ENCODE measurements around the gene STYK1.

STYK1 gene, protein sequence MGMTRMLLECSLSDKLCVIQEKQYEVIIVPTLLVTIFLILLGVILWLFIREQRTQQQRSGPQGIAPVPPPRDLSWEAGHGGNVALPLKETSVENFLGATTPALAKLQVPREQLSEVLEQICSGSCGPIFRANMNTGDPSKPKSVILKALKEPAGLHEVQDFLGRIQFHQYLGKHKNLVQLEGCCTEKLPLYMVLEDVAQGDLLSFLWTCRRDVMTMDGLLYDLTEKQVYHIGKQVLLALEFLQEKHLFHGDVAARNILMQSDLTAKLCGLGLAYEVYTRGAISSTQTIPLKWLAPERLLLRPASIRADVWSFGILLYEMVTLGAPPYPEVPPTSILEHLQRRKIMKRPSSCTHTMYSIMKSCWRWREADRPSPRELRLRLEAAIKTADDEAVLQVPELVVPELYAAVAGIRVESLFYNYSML

DNA sequence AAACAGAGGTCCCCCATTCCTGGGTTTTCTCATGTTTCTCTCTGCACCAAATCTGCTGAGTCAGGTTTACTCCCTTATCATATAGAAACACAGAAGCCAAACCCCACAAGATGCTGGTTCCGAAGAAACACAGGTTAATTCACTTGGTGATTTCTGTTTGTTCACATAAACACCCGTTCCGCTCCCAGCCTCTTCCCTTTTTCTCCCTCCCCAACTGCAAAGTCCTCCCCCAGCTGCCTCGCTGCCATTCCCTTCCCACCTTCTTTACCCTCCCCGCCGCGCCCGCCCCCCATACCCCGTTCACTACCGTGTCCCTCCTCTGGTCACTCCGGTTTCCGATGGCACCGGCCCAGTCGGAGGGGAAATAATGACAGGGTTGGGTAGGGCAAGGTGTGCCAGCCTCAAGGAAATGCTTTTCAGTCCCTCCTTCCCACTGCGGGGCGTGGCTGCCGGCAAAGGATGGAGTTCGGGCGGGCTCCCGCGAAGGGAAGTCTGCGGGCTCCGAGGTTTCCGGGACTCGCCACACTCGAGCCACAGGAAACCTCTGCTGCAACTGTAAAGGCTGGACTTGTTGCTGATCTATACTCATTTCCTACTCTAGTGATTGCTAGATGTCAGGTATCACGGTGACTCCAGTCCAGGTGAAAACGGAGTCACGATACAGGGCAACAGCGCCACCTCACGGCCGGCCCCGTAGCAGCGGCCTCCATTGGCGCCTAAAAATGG, at the start of gene STYK1:
Gene STYK1 (minus strand): TSS at position 394 of the 726 bp plus-strand sequence. CDS start 39,434 bp downstream, outside the sequence.
- DNase-seq: no peak

DNA sequence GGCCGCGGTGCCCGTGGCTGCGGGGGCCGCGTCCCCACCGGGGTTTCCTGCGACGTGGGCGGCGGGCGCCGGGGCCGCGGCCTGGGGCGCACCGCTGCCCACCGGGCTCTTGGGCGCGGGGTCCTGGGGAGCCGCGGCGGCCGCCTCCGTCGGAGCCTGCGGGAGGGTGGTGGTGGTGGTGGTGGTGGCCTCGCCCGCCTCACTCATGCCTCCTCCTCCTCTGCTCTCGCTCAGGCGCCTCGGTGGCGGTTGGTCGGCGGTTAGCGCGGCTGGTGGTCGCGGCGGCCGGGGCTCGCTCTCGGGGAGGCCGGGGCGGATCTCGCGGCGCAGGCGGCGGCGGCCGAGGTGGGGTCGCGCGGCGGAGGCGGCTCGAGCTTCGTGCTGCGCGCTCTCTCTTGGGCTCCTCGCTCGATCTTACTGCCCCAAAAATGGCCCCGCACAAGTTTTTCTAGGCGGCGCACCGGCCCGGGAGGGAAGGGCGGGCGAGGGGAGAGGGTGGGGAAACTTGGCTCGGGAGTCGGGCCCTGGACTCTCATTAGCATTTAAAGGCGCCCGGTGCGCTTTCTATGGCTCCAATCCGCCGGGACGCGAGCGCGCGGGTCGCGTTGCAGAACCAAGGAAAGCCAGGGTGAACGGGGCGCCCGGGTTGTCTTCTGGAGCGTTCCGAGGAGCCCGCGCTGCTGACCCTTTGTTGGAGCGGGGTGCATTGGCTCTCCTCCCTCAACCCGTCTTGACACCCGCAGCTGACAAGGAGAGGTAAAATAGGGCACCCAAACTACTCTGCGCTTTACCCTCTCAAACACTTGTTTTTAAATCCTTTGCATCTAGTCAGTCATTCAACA, 49.3 kb upstream of the STYK1 start, which contains the start of gene YBX3:
Gene YBX3 (minus strand): TSS at position 419 of the 842 bp plus-strand sequence. CDS start 212 bp downstream, at position 207.
- DNase-seq: no peak

DNA sequence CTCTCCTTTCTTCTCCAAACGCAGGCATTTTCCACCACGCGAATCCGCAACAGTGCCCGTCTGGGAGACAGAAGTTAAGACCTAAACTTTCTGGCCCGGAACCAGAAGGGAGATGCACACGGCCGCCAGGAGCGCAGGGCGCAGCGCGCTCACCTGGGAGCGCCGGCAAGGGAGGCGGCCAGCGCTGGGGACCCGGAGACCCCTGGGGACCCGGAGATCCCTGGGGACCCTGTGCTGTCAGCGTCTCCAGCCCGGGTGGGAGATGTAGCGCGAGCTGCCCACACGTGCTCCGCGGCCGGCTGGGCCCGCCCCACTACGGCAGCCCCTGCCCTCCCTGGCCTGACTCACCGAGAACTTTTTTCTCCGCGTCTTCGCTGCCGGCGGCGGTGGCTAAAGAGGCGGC, 48.7 kb upstream of the STYK1 start:
- no peak for DNase-seq

DNA sequence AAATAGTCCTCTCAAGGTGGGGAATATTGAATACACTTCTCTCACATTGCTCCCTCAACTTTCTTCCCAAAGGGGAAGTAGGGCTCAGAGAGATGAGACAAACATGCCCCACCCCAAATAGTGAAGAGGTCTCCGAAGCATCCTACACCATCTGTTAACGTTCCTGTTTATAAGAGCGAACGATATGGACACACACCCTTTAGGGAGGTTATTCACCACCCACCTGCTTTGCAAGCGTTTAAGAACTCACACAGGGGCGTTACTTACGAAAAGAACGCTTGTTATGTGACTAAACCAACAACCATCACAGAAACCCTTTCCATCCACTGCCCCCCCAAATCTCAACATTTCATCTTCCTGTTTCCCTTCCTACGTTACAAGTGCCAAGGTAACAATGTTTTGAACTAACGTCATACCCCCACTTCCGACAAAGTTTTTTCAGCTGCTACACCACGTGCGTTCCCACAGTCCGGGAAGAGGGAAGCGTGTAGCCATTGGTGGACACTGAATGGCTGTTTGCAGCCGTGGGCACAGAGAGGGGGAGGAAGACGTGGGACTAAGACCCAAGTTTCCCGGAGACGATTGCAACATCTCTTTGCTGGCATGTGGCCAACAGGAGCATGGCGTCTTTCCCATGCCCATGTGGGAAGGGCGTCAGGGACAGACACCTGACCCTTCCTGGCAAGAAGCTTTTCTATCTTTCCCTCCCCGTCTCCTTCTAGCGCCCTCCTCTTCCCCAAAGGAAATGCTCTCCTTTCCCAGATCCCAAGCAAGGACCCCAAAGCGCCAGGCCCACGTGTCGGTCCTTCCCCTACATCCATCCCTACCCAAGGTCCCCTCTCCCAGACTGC, 48.0 kb upstream of the STYK1 start:
- DNase-seq: no peak

DNA sequence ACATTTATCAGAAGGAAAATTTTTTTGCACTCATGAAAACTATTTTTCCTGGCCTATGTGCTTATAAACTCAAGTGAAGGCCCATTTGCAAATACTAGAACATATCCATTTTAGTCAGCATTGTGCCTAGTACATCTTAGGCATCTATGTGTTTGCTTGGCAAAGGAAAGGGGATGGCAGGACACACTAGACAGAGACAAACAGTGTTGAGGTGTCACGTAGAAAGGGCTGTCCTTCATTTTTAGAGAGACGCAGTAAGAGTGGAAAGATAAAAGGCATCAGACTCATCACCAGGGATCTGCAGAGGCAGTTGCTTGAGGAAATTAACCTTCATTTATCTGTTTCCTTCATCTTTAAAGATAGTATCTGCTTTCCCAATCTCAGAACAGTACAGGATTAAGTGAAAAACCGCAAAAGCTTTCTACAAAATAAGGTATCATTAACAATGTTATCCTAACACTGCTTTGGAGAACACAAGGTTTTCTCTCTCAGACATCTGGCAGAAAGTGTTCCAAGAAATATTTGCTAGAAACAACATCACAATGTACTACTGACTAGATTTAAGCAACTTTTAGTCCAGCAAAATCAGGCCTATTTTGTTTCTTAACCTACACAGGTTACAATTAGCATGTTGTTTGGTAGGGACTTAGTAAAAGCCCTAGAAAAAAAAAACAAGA, 47.3 kb upstream of the STYK1 start:
- DNase-seq: no peak

DNA sequence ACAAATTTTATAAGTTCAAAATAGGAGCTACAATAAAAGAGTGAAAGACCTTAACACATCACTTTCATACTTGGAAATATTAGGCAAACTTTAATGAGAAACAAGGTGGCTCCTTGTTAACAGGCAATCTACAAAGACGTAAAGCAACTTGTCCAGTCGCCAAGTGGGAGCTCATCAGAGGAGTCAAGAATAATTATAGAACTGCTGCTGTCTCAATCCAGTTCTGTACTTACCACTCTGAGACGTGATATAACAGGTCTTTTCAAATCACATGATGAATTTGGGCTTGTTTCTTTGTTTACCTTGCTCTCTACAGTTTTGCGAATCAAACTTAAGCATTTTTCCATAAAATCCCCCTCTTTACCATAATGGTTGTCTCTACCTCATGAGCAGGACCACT, 45.6 kb upstream of the STYK1 start:
- DNase-seq: no peak

DNA sequence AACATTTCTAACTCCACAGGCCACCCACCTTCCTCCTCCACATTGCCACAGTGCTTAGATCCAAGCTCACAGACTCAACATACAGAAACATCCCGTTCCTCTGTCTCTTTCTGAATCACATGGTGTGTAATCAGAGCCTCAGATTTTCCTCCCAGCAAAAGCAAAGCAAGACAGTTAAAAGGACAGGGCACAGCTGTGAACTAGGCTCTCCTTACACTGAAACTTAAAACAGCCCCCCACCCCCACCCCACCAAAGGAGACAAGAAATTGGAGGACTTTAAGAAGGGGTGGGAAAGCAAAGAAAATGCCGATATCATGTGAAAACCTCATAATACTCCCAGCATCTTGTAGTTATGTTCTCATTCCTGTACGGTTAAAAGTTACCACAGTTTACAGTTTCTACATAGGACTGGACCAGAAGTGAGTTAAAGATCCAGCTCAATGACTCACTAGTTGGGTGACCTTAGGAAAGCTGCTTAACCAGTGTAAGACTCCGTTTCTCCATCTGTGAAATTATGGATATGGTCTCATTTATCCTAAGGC, 44.5 kb upstream of the STYK1 start:
- DNase-seq: no peak

DNA sequence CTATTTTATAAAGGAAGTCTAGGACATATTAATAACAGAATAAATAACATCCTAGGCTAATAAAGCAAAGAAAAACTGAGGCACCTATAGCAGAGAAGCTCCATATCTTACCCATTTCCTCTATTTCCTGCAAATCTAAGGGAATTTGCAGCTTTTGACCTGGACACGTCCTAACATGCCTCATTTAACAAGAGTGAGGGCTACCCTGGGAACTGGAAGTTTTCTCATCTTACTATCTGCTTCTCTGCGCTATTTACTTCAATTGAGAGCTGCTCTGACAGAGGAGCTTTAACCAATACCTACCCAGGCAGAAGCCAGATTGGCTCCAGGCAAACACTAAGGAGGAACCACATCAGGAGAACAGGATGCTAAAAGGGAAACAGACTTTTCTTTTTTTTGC, 43.6 kb upstream of the STYK1 start:
- no peak for DNase-seq

DNA sequence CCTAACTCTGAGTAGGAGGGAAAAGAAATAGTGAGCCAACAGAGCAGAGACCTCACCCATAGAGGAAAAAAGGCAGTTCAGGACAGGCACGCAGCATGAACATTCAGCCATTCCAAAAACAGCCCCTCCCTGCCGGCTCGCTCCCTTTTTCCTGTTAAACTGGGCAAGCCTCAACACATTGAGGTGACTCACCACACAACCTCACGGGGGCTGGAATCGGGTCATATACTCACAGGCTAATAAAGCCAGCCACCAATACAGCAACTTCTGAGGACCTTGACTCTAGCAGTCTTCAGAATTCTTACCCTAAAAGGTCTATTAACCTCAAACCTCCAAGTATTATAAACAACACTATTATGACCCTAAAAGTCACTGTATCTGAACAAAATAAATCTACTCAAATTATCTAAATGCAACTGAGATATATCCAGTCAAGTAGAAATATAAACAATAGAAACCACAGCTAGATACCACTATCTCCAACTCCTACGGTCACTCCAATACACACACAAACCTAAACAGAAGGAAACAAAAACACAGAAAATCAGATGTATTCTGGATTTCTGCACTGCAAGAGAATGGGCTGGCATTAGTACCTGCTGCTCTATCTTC, 43.0 kb upstream of the STYK1 start:
- DNase-seq: no peak

DNA sequence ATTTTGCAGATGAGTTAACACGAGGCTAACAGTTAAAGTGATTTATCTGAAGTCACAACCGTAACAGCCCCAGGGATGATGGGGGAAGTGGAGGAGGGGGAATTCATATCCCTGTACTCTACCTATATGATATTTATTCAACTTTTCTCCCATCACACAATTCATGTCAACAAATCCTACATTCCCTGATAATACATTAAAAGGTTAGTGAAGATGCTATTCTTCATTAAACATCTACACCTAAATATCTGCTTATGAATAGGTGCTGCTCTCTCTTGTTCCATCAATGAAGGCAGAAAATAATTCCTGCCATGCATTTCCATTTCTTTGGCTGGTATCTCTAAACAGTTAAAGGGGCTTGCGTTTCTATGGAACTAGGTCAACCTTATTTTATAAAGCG, 42.4 kb upstream of the STYK1 start:
- no peak for DNase-seq

DNA sequence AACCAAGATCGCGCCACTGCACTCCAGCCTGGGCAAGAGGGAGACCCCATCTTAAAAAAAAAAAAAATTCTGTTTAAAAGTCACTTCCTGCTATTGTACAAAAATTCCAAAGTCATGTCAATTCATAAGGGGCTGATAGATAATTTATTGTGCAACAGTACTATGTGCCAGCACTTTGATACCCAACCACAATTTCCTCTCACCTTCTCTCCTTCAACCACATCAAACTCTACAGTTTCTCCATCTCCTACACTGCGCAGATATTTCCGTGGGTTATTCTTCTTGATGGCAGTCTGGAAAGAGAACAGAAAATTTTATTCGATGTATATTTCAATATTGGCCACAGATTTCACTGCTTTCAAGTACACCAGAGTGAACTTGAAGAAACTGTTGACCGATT, 41.6 kb upstream of the STYK1 start:
- no peak for DNase-seq

DNA sequence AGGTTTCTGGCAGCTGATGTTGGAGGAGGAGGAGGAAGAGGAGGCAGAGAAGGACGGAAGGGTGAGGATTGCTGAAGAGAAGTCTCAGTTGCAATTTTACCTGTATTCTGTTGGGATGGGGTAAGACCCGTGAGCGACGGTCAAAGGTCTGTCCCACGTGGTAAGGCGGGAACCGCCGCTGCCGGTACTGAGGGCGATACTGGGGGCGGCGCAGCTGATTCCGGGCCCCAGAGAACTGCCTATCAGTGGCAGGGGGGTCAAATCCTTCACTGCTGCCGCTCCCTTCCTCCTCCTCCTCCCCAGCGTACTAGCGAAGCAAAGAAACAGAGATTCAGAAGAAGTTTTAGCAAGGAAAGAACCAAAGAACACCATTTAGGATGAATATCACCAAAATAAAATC, 36.0 kb upstream of the STYK1 start:
- no peak for DNase-seq

DNA sequence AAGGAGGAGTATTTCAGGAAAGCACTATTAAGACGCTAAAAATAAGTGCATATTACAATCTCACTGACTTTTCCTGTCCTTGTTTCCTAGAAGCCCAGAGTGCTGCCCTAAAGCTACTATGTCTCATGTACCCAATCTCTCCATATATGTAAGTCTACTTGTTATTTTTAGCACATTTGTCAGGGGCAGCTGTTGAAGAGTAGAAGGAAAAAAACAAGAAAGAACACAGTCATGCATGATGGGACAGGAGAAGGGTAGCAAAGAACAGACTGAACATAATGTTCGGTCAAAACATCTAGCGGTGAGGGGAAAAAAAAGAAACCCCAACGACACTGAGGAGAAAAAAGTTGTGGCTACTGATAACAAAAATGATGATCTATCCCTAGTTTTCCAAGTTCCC, 35.0 kb upstream of the STYK1 start:
- DNase-seq: no peak

DNA sequence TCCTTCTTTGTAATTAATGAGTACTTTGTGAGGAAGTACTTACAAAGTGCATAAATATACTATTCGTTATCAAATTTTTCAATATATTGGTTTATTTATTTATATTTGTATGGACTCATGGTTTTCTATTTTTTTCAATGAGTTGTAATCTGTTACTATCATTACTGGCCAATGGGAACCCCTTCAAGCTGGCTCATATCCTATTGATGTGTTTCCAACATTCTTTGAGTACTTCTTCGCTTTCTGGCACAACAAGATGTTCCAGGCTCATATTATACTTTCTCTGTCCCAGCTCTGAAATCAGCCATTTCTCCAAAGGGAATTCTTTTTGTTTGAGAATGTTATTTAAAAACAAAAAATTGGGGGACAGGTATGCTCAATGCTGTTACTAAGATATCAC, 31.8 kb upstream of the STYK1 start:
- DNase-seq: no peak

DNA sequence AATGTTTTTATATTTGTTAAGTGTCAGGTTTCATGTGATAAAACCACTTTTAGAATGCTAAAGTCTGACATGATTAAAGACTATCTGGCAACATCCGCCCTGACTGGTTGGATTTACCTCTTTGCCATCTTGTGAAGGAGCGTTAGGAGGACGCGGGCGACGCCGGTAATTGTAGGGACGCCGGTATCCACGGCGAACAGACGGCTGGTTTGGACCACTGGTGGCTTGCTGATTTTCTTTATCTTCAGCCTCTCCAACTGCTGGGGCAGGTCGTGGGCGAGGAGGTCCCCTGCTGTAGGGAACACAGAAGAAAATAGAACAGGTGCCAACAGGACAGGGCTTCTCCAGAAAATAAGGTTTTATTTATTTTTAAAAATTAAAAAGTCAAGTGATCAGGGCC, 28.0 kb upstream of the STYK1 start:
- DNase-seq: no peak

DNA sequence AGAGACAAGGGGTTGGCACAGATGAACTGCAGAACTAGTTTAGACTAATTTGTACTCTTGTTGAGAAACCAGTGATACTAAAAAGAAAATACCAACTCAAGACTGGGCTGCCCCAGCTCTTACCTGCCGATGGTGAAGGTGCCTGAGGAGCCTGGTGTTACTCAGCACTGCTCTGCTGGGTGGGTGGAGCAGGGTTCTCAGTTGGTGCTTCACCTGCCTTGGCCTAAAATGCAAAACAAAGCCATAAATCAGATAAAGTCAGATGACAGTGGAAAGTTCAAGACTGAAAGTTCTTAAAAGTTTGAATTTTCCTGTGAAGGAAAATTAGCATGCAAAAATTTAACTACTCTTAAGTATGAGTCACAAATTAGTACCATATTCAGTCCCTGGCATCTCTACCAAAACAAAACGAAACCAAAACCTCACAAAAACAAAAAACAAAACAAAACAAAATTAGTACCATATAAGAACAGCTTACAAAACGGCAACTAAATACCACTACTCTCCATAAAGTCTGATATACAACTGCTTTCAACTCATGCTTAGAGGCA, 27.4 kb upstream of the STYK1 start:
- no peak for DNase-seq

DNA sequence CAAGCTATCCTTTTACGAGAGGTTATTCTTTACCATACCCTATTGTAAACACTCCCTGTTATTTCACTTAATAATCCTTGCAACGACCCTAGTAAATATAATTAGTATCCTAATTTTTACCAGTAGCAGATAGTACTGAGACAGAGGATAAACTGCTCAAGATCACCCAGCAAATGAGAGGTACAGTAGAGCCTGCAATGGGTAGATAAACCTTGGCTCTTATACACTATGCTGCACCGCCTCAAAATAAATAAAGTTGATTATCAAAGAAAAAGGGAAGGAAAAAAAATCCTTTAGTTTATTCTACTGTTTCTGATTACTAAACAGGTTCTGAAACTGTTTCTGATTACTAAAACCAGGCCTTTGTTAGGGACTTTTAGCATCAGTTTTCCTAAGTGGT, 26.7 kb upstream of the STYK1 start:
- DNase-seq: no peak

DNA sequence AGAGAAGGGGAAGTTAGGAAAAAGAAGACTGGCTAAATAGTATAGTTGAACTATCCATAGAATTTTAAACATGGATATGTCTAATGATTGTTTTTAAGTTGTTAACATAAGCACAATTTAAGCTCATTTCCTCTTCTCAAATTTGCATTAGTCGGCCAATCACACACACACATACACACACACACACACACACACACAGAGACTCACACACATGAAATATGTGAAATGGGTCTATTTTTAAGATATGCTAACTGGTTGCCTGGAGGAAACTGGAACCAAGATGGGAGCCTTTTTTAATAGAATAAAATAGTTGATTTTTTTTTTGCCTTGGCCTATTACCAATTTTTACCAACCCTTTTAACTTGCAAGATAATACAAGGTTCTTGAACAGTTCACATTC, 24.0 kb upstream of the STYK1 start:
- DNase-seq: no peak

DNA sequence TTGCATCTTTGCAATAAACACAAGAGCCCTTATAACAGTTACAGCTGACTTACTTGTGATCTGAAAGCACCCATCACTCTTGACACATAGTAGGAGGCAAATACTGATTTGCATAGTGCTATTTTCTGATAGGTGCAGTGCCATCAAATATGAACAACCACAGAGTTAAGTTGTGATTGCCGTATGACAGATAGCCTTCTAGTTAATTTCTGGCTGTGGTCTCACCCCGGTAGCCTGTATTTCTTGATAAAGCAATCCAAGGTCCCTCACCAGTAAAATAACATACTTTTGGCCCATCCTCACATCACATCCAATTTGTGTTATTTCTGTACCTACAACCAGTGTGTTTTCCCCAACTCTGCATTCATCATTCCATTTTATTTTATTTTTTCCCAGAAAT, 23.3 kb upstream of the STYK1 start:
- no peak for DNase-seq

DNA sequence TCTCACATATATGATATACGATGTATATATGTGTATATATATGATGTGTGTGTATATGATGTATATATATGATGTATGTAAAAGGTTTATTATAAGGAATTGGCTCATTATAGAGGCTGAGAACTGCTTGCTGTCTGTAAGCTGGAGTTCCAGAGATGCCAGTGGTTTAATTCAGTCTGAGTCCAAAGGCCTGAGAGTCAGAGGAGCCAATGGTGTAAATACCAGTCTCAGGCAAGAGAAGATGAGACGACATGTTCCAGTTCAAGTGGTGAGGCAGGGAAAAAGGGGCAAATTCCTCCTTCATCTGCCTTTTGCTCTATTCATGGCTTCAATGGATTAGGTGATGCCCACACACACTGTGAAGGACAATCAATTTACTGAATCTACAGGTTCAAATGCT, 17.1 kb upstream of the STYK1 start:
- DNase-seq: no peak

DNA sequence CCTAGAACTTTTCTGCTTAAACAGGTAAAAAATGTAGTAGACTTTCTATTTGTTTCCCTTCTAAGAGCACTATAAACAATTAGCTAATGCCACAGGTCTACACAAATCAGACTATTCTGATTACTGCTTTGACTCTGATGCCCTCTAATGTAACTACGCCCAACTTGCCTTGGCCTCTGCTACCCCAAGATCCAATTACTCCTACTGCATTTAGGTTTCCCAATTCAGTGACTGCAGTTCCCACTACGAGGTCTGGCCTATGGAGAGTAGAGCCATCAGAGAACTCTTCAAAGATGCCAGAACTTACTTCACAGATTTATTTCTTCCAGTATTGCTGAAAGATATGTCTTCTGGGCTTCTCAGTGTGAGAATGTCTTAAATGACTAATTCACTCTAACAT, 15.3 kb upstream of the STYK1 start:
- no peak for DNase-seq

Measured in cerebellar nuclear complex (tissue), 1 donor.